Lung (tissue), 12 donors: ENCODE data around the gene GLB1L3. TPM values are rescaled to one million over a fixed set of nuclear protein-coding genes. Genes with fewer than 3 reads are reported as not detected.

ENCODE experiments used
- ATAC-seq: fragments of 200-7000 bp; cut with Tn5 transposase; one replicate; pipeline ENCODE4 v1.9.1; 2020; ENCODE audit warnings: moderate number of reproducible peaks; ENCODE audit not compliant: insufficient read depth, low FRiP score
- DNase-seq, 3 donors: peaks; one replicate each; pipeline ENCODE4 v3.0.0-alpha.2; 2013 to 2017
- H3K27ac ChIP-seq, 2 donors: one replicate each; pipeline ENCODE4 v1.5.1; 2013; ENCODE audit warnings: mild to moderate bottlenecking in 2 of 2, moderate library complexity in 2 of 2, control low read depth in 1 of 2, inconsistent platforms in 1 of 2, low read depth in 1 of 2, low read length in 1 of 2
- H3K27me3 ChIP-seq, 3 donors: one replicate each; pipeline ENCODE4 v1.5.1; 2013; ENCODE audit warnings: low read length in 2 of 3; ENCODE audit not compliant: control insufficient read depth in 3 of 3, insufficient read depth in 3 of 3
- H3K36me3 ChIP-seq, 4 donors: one replicate each; pipeline ENCODE4 v1.5.1; 2013; ENCODE audit warnings: low read length in 4 of 4, mild to moderate bottlenecking in 1 of 4, moderate library complexity in 1 of 4; ENCODE audit not compliant: control insufficient read depth in 4 of 4, insufficient read depth in 4 of 4
- H3K4me1 ChIP-seq, 5 donors: one replicate each; pipeline ENCODE4 v1.5.1; 2013; ENCODE audit warnings: low read length in 5 of 5, mild to moderate bottlenecking in 2 of 5, moderate library complexity in 1 of 5; ENCODE audit not compliant: control insufficient read depth in 5 of 5, insufficient read depth in 5 of 5
- H3K4me3 ChIP-seq: one replicate; pipeline ENCODE4 v1.5.1; 2013; ENCODE audit warnings: mild to moderate bottlenecking, control low read depth, moderate library complexity
- H3K9ac ChIP-seq, 2 donors: one replicate each; pipeline ENCODE4 v1.5.1; 2013; ENCODE audit warnings: low read length in 2 of 2, control low read depth in 1 of 2; ENCODE audit not compliant: insufficient read depth in 1 of 2
- H3K9me3 ChIP-seq, 4 donors: one replicate each; pipeline ENCODE4 v1.5.1; 2013; ENCODE audit warnings: low read length in 3 of 4, mild to moderate bottlenecking in 1 of 4, moderate library complexity in 1 of 4; ENCODE audit not compliant: control insufficient read depth in 4 of 4, insufficient read depth in 3 of 4
- WGBS, 2 donors: extraction: QIAGEN DNeasy Blood & Tissue Kit; methylation state at CpG; one replicate each; pipeline ENCODE4 v1.1.7; 2013; 5-methylcytosine and 5-hydroxymethylcytosine counted together
- polyA plus RNA-seq, 2 donors: library from polyadenylated mRNA; stranded (reverse); fragments of 200-250 nt; gene quantifications; one replicate each; pipeline ENCODE4 v1.2.1, GENCODE V29; 2013
- total RNA-seq, 2 donors: library from RNA; depleted of rRNA in 1 of 2; stranded (reverse); fragments of >200 nt in 1 of 2; gene quantifications; one replicate each; pipeline ENCODE4 v1.2.1, GENCODE V29; 2014 to 2021
- TF ChIP-seq, protein P1 (sequence below): IDR thresholded peaks from 2 replicates; pipeline ENCODE4 v1.5.1; 2012; ENCODE audit warnings: mild to moderate bottlenecking; ENCODE audit errors: control extremely low read depth, extremely low read depth
- donor health status: control.
- donor health status: control.
- donor health status: Bipolar disorder and iron deficiency.
- donor health status: healthy.
- donor health status: DM: yes; HTN: yes; CAD: no.

The GLB1L3 gene
- total and polyA plus RNA-seq, 4 donors: 0.06 to 0.29 (median 0.18) TPM; not detected in 1

DNA sequence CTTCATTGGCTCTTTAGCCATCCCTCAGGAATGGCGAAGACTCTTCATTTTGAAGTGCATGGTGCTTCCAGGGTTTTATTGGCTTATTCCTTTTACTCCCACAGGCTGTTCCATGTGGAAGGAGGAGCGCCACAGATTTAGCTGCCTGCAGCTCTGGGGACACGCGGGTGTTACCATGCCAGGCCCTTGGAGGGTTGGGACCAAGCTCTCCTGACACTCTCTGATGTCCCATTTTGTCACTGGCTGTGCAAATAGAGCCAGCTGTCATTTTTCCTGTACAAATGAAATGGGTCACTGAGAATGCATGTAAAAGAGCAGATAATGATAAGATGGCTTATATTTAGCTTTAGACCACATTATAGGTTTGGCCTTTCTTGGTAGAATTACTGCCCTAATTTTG, 32.3 kb upstream of the GLB1L3 start:
- Histone ChIP-seq H3K27ac (no peak overlapping the region), H3K4me3 (no peak overlapping the region), H3K4me1 (no peaks in the 10 kb centered on the region), H3K36me3 (peaks cover 16 to 68% (median 43%) of the 10 kb centered on the region in 4 donors), H3K9me3 (no peaks in the 10 kb centered on the region), H3K9ac (no peak overlapping the region), H3K27me3 (no peaks in the 10 kb centered on the region)
- TF ChIP-seq, protein P1, sequence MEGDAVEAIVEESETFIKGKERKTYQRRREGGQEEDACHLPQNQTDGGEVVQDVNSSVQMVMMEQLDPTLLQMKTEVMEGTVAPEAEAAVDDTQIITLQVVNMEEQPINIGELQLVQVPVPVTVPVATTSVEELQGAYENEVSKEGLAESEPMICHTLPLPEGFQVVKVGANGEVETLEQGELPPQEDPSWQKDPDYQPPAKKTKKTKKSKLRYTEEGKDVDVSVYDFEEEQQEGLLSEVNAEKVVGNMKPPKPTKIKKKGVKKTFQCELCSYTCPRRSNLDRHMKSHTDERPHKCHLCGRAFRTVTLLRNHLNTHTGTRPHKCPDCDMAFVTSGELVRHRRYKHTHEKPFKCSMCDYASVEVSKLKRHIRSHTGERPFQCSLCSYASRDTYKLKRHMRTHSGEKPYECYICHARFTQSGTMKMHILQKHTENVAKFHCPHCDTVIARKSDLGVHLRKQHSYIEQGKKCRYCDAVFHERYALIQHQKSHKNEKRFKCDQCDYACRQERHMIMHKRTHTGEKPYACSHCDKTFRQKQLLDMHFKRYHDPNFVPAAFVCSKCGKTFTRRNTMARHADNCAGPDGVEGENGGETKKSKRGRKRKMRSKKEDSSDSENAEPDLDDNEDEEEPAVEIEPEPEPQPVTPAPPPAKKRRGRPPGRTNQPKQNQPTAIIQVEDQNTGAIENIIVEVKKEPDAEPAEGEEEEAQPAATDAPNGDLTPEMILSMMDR: no peak
- ATAC-seq (no peak), DNase-seq (no peak)
- 98 to 99% methylated on average over 4 of the region's 4 CpGs for WGBS, 2 donors

DNA sequence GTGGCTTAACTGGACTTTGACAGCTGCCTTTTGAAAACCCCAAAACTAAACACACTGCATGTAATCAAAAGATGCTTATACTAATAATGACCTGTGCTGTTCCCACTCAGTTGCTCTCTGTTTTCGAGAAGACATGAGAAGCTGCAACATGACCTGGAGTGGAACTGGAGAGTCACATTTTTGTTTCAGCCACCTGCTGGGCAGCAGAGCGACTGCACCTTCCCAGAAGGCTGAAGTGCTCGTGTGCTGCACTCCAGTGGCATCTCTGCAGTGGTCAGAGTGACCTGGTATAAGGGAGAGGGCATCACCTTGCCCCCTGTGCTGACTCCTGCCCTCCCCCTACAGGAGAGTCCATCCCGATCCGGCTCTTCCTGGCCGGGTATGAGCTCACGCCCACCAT, 31.6 kb upstream of the GLB1L3 start:
- TF ChIP-seq, protein P1: no peak
- peak; percentile 37 for ATAC-seq
- Histone ChIP-seq H3K9ac (no peak overlapping the region), H3K27me3 (no peaks in the 10 kb centered on the region), H3K4me1 (no peaks in the 10 kb centered on the region), H3K9me3 (no peaks in the 10 kb centered on the region), H3K36me3 (peaks cover 16 to 68% (median 43%) of the 10 kb centered on the region in 4 donors), H3K27ac (no peak overlapping the region), H3K4me3 (no peak overlapping the region)
- 63 to 72% methylated on average over 7 of the region's 7 CpGs for WGBS, 2 donors
- DNase-seq: no peak

DNA sequence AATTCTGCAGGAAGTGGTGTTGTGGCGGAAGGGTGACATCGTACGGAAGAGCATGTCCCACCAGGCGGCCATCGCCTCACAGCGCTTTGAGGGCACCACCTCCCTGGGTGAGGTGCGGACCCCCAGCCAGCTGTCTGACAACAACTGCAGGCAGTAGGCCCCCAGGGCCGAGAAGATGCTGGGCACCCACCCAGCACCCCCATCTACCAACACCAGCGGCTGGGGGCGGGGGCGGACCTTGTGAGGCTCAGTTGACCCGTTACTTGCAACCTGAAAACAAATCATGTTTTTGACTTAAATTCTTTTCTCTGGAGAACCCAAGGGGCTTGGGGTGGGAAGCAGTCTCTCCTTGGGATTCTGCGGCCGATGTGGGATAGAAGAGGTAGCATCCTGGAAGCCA, 30.7 kb upstream of the GLB1L3 start:
- no peak for DNase-seq
- TF ChIP-seq, protein P1: no peak
- peaks cover 20 to 69% (median 41%) of the 10 kb centered on the region in 4 donors for H3K36me3 ChIP-seq

DNA sequence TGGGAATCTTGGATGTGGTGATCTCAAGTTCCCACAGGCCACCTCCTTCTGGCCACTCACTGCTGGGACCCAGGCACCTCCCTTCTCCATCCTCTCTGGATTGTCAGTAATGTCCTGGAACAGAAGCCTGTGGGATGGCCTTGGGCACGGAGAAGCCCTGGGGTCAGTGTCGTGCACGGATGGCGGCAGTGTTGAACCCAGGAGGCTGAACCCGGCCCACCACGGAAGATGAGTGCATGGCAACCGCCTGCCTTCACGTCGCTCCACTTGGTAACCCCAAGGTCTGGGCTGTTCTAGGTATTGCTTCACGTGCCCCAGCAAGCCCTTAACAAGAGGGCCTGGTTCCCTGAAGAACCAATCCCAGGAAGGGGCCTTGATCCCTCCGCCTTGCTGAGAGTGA, 30.1 kb upstream of the GLB1L3 start:
- ATAC-seq (no peak), DNase-seq (no peak)
- no peak overlapping the region for H3K9ac ChIP-seq
- no peak overlapping the region for H3K4me3 ChIP-seq
- no peak overlapping the region for H3K27ac ChIP-seq
- TF ChIP-seq, protein P1: no peak
- peaks cover 24 to 71% (median 43%) of the 10 kb centered on the region in 4 donors for H3K36me3 ChIP-seq
- no peaks in the 10 kb centered on the region for H3K9me3 ChIP-seq
- no peaks in the 10 kb centered on the region for H3K27me3 ChIP-seq
- no peaks in the 10 kb centered on the region for H3K4me1 ChIP-seq
- 91 to 95% methylated on average over 11 of the region's 11 CpGs for WGBS, 2 donors

More for the DNA sequence above, 30.7 kb upstream of the GLB1L3 start:
- no peaks in the 10 kb centered on the region for H3K4me1 ChIP-seq
- H3K9ac ChIP-seq: no peak overlapping the region
- H3K27ac ChIP-seq: no peak overlapping the region
- H3K9me3 ChIP-seq: no peaks in the 10 kb centered on the region
- 95 to 97% methylated on average over 14 of the region's 14 CpGs for WGBS, 2 donors
- no peak for ATAC-seq
- H3K27me3 ChIP-seq: no peaks in the 10 kb centered on the region
- H3K4me3 ChIP-seq: no peak overlapping the region
